Muscle of arm (tissue), 12 donors: ENCODE data around the gene NPR3. TPM values are rescaled to one million over a fixed set of nuclear protein-coding genes. Genes with fewer than 3 reads are reported as not detected.
"Not testable (repeated sequence)": the region's sequence is repeated elsewhere in the genome, so short reads cannot be mapped to it uniquely, and the experiment has no call there.

Experiments used
- DNase-seq: peaks from one replicate; pipeline ENCODE4 v3.0.0-alpha.2; 2013
- polyA plus RNA-seq, 12 donors: library from polyadenylated mRNA; unstranded; fragments of 120-200 nt; gene quantifications; one replicate each; pipeline ENCODE4 v1.2.1, GENCODE V29; 2013; ENCODE audit not compliant: insufficient read length in 12 of 12

NPR3 gene
- polyA plus RNA-seq, 12 donors, result 11.8 to 34.5 (median 20.2) TPM; not detected in 1

- not testable (repeated sequence) for DNase-seq
Observed at GRCh38 chr5:32805462-32805861, 94.3 kb downstream of the NPR3 start.

GRCh38 chr5:32805971-32806638 lies 95.0 kb downstream of the NPR3 start:
- peak; percentile 78 for DNase-seq

- no peak for DNase-seq
Observed at GRCh38 chr5:32808783-32809182, 97.7 kb downstream of the NPR3 start.

GRCh38 chr5:32810804-32811203 lies 99.7 kb downstream of the NPR3 start:
- no peak for DNase-seq

GRCh38 chr5:32812399-32812798 lies 101.3 kb downstream of the NPR3 start:
- no peak for DNase-seq

GRCh38 chr5:32814141-32814540 lies 103.0 kb downstream of the NPR3 start:
- no peak for DNase-seq

GRCh38 chr5:32814620-32815019 lies 103.5 kb downstream of the NPR3 start:
- DNase-seq, result no peak

- DNase-seq, result no peak
Observed at GRCh38 chr5:32827981-32828380, 116.9 kb downstream of the NPR3 start.

GRCh38 chr5:32828492-32828891 lies 117.4 kb downstream of the NPR3 start:
- no peak for DNase-seq

GRCh38 chr5:32831624-32832023 lies 120.5 kb downstream of the NPR3 start:
- DNase-seq, result no peak

- no peak for DNase-seq
Observed at GRCh38 chr5:32833127-32833526, 122.0 kb downstream of the NPR3 start.

- no peak for DNase-seq
Observed at GRCh38 chr5:32833663-32834062, 122.5 kb downstream of the NPR3 start.

- no peak for DNase-seq
Observed at GRCh38 chr5:32834251-32834650, 123.1 kb downstream of the NPR3 start.

- DNase-seq, result no peak
Observed at GRCh38 chr5:32836176-32836575, 125.1 kb downstream of the NPR3 start.

GRCh38 chr5:32837211-32837610 lies 126.1 kb downstream of the NPR3 start:
- no peak for DNase-seq

- DNase-seq, result no peak
Observed at GRCh38 chr5:32839106-32839505, 128.0 kb downstream of the NPR3 start.

- DNase-seq, result no peak
Observed at GRCh38 chr5:32840606-32841005, 129.5 kb downstream of the NPR3 start.

Other genes with a start within 250 kb of the NPR3 start
- 100 to 1,000 TPM in 11 of 12 donors, not detected in 1; 234 to 383 (median 317) TPM for gene SUB1, start 125.8 kb upstream of the NPR3 start, polyA plus RNA-seq